Neural cell (in vitro differentiated cells): ENCODE data around the gene GPR15LG. TPM values are rescaled to one million over a fixed set of nuclear protein-coding genes. Genes with fewer than 3 reads are reported as not detected.

Experiments
- H2AFZ ChIP-seq: fragments of 200-600, 300-800 bp; sonication (generic), shearing (Covaris generic); 2 replicates; pipeline ENCODE4 v1.6.0; 2014; ENCODE audit warnings: low read depth, mild to moderate bottlenecking, antibody characterized with exemption, low read length, moderate library complexity
- H3F3A ChIP-seq: fragments of 200-600 bp; shearing (Covaris generic); 2 replicates; pipeline ENCODE4 v1.6.1; 2016; ENCODE audit warnings: mild to moderate bottlenecking, moderate library complexity, mixed read lengths, antibody characterized with exemption, low read length; ENCODE audit not compliant: insufficient read depth, poor library complexity, severe bottlenecking
- H3K27ac ChIP-seq: fragments of 200-600, 300-800 bp; sonication (generic), shearing (Covaris generic); 2 replicates; pipeline ENCODE4 v1.5.1; 2014; ENCODE audit warnings: mild to moderate bottlenecking, low read length, moderate library complexity
- H3K27me3 ChIP-seq: fragments of 300-800, 200-600 bp; sonication (generic), shearing (Covaris generic); 2 replicates; pipeline ENCODE4 v1.6.0; 2014; ENCODE audit warnings: mild to moderate bottlenecking, low read depth, low read length, moderate library complexity; ENCODE audit not compliant: insufficient read depth
- H3K36me3 ChIP-seq: fragments of 300-800, 200-600 bp; sonication (generic), shearing (Covaris generic); 2 replicates; pipeline ENCODE4 v1.5.1; 2014; ENCODE audit warnings: mild to moderate bottlenecking, antibody characterized with exemption, low read length, moderate library complexity; ENCODE audit not compliant: insufficient read depth
- H3K4me2 ChIP-seq: fragments of 300-800, 200-600 bp; sonication (generic), shearing (Covaris generic); 2 replicates; pipeline ENCODE4 v1.6.0; 2014; ENCODE audit warnings: mild to moderate bottlenecking, low read length
- H3K4me3 ChIP-seq: fragments of 300-800, 200-600 bp; sonication (generic), shearing (Covaris generic); 2 replicates; pipeline ENCODE4 v1.5.1; 2014; ENCODE audit warnings: mild to moderate bottlenecking, low read length, moderate library complexity
- H3K79me2 ChIP-seq: fragments of 200-600 bp; shearing (Covaris generic); replicated peaks from 2 replicates; pipeline ENCODE4 v1.6.0; 2014; ENCODE audit warnings: mild to moderate bottlenecking, low read length, moderate library complexity; ENCODE audit not compliant: insufficient read depth
- H3K9ac ChIP-seq: fragments of 300-800, 200-600 bp; sonication (generic), shearing (Covaris generic); 2 replicates; pipeline ENCODE4 v1.6.1; 2016; ENCODE audit warnings: mild to moderate bottlenecking, low read length, mixed read lengths
- H3K9me2 ChIP-seq: fragments of 200-600 bp; shearing (Covaris generic); 2 replicates; pipeline ENCODE4 v1.6.1; 2016; ENCODE audit warnings: mild to moderate bottlenecking, low read length, mixed read lengths; ENCODE audit not compliant: insufficient read depth
- H3K9me3 ChIP-seq: fragments of 200-600, 300-800 bp; sonication (generic), shearing (Covaris generic); 2 replicates; pipeline ENCODE4 v1.6.1; 2016; ENCODE audit warnings: mild to moderate bottlenecking, mixed run types, low read length, moderate library complexity, mixed read lengths
- H4K20me1 ChIP-seq: fragments of 200-600 bp; shearing (Covaris generic); 2 replicates; pipeline ENCODE4 v1.6.1; 2016; ENCODE audit warnings: mild to moderate bottlenecking, mixed run types; ENCODE audit not compliant: insufficient read depth
- CTCF ChIP-seq: fragments of 450-650 bp; IDR thresholded peaks from 2 replicates; pipeline ENCODE4 v1.5.1; 2014; ENCODE audit warnings: antibody characterized with exemption, mild to moderate bottlenecking, moderate library complexity; ENCODE audit not compliant: poor library complexity, severe bottlenecking
- EP300 ChIP-seq: fragments of 450-650 bp; conservative IDR thresholded peaks from 2 replicates; pipeline ENCODE4 v1.6.1; 2014; ENCODE audit warnings: antibody characterized with exemption, mild to moderate bottlenecking, moderate library complexity; ENCODE audit not compliant: poor library complexity, severe bottlenecking
- EZH2 ChIP-seq: fragments of 200-600, 300-800 bp; shearing (Covaris generic), sonication (generic); IDR thresholded peaks from 2 replicates; pipeline ENCODE4 v1.6.1; 2014; ENCODE audit warnings: antibody characterized with exemption, low read length, borderline replicate concordance, mild to moderate bottlenecking; ENCODE audit not compliant: insufficient read depth, poor library complexity, severe bottlenecking
- MXI1 ChIP-seq: fragments of 450-650 bp; conservative IDR thresholded peaks from 2 replicates; pipeline ENCODE4 v1.6.1; 2014; ENCODE audit warnings: antibody characterized with exemption, mild to moderate bottlenecking; ENCODE audit not compliant: poor library complexity, severe bottlenecking
- POLR2AphosphoS5 ChIP-seq: IDR thresholded peaks from 2 replicates; pipeline ENCODE4 v1.6.1; 2012
- RAD21 ChIP-seq: fragments of 450-650 bp; conservative IDR thresholded peaks from 2 replicates; pipeline ENCODE4 v1.6.1; 2014; ENCODE audit warnings: antibody characterized with exemption, mild to moderate bottlenecking, moderate library complexity
- REST ChIP-seq: IDR thresholded peaks from 2 replicates; pipeline ENCODE4 v1.6.1; 2012; ENCODE audit warnings: borderline replicate concordance
- SMC3 ChIP-seq: fragments of 450-650 bp; conservative IDR thresholded peaks from 2 replicates; pipeline ENCODE4 v1.6.1; 2014; ENCODE audit warnings: antibody characterized with exemption, mild to moderate bottlenecking, moderate library complexity; ENCODE audit not compliant: poor library complexity
- TAF1 ChIP-seq: IDR thresholded peaks from 2 replicates; pipeline ENCODE4 v1.6.1; 2012; ENCODE audit warnings: low read depth
- polyA plus RNA-seq: library from polyadenylated mRNA; depleted of rRNA; stranded (reverse); fragments of >200 nt; gene quantifications from 2 replicates; pipeline ENCODE4 v1.2.3, GENCODE V29; 2014

GPR15LG gene
- polyA plus RNA-seq, 1 donor from 2014 or later = not detected

DNA sequence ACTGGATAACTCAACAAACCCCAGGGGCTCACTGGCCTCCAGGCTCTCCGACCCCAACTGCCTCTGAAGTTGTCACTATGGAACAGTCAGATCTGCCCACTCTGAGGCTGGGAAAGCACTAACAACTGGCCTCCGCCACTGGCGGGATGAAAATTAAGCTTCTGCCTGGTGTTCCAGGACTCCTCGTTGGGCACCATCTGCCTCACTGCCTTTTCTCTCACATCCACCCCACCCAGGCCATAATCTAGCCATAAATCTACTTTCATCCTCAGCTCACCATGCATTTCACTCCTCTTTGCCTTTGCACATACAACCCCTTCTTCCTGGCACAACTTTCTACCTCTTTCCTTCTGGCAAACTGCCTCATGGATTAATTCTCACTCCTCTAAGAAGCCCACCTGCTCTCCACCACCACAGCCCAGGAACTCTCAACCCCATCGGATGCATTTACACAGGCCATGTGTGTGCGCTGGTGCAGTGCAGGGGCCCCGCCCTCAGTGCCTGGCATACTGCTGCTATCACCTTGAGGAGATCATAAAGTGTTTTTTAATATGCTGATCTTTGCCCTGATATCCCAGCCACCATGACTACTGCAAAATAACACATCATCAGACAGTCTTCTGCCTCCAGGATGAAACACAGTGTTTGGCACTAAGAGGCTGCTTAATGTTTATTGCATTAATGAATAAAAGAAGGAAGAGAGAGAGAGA lies 24.8 kb downstream of the GPR15LG start:
- H3K4me3 ChIP-seq = no peak overlapping the region
- TF ChIP-seq EZH2 (no peak), RAD21 (no peak), CTCF (no peak), POLR2AphosphoS5 (no peak), REST (no peak), TAF1 (no peak), SMC3 (no peak), EP300 (no peak), MXI1 (no peak)
- H2AFZ ChIP-seq = no peak overlapping the region

DNA sequence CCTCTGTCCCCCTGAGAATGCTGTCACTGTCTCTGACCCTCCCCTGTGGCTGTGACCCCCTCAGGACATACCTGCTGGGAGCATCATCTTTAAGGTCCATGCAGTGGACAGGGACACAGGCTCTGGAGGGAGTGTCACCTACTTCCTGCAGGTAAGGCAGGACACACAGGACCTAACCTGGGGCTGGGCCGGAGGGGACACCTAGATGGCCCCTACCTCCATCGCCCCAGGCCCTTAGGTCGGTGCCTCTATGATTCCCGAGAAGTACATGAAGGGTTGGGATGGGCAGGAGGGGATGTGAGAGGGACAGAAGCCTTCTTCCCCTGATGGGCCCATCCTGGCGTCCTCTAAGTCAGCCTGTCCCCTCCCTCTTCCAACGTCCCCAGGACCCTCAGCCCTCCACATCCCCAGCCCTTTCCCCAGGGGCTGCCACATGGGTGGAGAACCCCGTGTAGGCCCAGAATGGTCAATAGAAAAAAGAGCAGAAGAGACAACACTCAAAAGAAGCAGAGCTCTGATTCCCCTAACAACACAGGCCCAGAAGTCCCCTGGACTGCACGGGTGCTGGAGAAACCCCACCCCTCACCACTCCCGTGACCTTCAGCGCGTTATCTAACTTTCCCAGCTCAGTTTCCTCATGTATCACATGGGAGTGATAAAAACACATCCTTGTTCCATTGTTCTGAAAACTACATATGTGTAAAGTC lies 27.1 kb downstream of the GPR15LG start:
- Histone ChIP-seq H4K20me1 (no peaks in the 10 kb centered on the region), H3K9me2 (no peaks in the 10 kb centered on the region), H3K36me3 (no peaks in the 10 kb centered on the region), H3K27me3 (peaks cover 4% of the 10 kb centered on the region), H3K4me3 (no peak overlapping the region), H3K27ac (no peak overlapping the region), H3K9ac (no peak overlapping the region), H3K9me3 (no peaks in the 10 kb centered on the region), H3K79me2 (no peaks in the 10 kb centered on the region), H3K4me2 (no peak overlapping the region), H2AFZ (no peak overlapping the region), H3F3A (no peaks in the 10 kb centered on the region)
- TF ChIP-seq SMC3 (no peak), RAD21 (no peak), EZH2 (no peak), CTCF (no peak), POLR2AphosphoS5 (no peak)

More for the DNA sequence above, 24.8 kb downstream of the GPR15LG start:
- Histone ChIP-seq H3K9me3 (no peaks in the 10 kb centered on the region), H3K27ac (no peak overlapping the region), H3K9ac (no peak overlapping the region), H3K79me2 (no peaks in the 10 kb centered on the region), H3K4me2 (no peak overlapping the region), H3K36me3 (no peaks in the 10 kb centered on the region), H4K20me1 (no peaks in the 10 kb centered on the region), H3K27me3 (peaks cover 27% of the 10 kb centered on the region), H3K9me2 (no peaks in the 10 kb centered on the region), H3F3A (no peaks in the 10 kb centered on the region)
